Heart left ventricle (tissue), 13 donors: Measurements from ENCODE around the gene IRS2.

Experiments used
- POLR2A ChIP-seq, 2 donors: fragments of 450-650 bp; IDR thresholded peaks; one replicate each; pipeline ENCODE4 v1.6.1; 2017; ENCODE audit warnings: antibody characterized with exemption in 2 of 2, mild to moderate bottlenecking in 2 of 2, moderate library complexity in 2 of 2
- TF ChIP-seq, protein P1 (sequence below), 12 donors: fragments of 200-600 bp; sonication (generic) in 4 of 12; IDR thresholded peaks; one replicate each; pipeline versions ENCODE4 v1.5.0 to v1.8.0; 2018 to 2022; ENCODE audit warnings: antibody characterized with exemption in 12 of 12, mild to moderate bottlenecking in 5 of 12
- donor health status: ischemic (EF 13 %, LVEDD 7.1; RV severe dilation, severe dysfunction).
- donor health status: DM: no; HTN: yes; CAD: no.
- donor health status: DM: no; HTN: no; CAD: no.
- donor health status: ischemic (EF 25% LVEDD 6.9; RV normal size, moderate dysfunction).
- donor health status: ischemic (EF 25% LVEDD 5.7; RV mildly dilated, moderate dysfunction).
- donor health status: ischemic (EF 35%, LVEDD 5.7; RV mildly dilated, moderate dysfunction).
- donor health status: nonischemic (EF 11% LVEDD 7.7; RV severe dilation, severe dysfunction).
- donor health status: DM: yes; HTN: yes; CAD: no.
- donor health status: PGD.
- donor health status: ischemic (EF 29% LVEDD 5.4; RV normal size, mild dysfunction).
- donor health status: nonischemic (EF 23%, LVEDD 6.1; RV moderate dilation, normal function).

DNA sequence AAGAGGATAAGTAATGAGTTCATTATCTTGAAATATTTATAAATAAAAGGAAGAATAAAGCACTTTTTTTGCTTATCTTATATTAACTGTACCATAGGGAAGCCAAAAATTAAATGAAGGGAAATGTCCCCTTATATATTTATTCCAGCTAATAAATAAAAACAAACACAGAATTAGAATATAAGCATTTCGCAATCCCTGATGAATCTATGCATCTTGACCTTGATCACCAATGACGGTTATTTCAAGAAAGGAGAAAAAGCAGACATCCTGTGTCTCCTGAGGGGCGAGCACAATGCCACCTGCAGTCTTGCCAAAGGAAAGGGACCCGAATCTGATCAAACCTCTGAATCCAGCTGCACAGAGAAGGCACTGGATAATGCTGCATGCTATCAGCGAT, 29.3 kb upstream of the IRS2 start:
- TF ChIP-seq, protein P1, sequence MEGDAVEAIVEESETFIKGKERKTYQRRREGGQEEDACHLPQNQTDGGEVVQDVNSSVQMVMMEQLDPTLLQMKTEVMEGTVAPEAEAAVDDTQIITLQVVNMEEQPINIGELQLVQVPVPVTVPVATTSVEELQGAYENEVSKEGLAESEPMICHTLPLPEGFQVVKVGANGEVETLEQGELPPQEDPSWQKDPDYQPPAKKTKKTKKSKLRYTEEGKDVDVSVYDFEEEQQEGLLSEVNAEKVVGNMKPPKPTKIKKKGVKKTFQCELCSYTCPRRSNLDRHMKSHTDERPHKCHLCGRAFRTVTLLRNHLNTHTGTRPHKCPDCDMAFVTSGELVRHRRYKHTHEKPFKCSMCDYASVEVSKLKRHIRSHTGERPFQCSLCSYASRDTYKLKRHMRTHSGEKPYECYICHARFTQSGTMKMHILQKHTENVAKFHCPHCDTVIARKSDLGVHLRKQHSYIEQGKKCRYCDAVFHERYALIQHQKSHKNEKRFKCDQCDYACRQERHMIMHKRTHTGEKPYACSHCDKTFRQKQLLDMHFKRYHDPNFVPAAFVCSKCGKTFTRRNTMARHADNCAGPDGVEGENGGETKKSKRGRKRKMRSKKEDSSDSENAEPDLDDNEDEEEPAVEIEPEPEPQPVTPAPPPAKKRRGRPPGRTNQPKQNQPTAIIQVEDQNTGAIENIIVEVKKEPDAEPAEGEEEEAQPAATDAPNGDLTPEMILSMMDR (IDR thresholded peaks at IDR 0.05): no peak
- no peak for TF ChIP-seq POLR2A (IDR thresholded peaks at IDR 0.05)
